HL-60 (cell line): ENCODE measurements around the gene NKX6-2.

Source experiments
- CTCF ChIP-seq: IDR thresholded peaks from one replicate; pipeline ENCODE4 v1.5.1; 2011; ENCODE audit warnings: low read length, control low read depth, inconsistent platforms; ENCODE audit not compliant: insufficient read depth
- POLR2AphosphoS5 ChIP-seq: IDR thresholded peaks from 2 replicates; pipeline ENCODE4 v1.6.1; 2012; ENCODE audit warnings: low read depth
- SPI1 ChIP-seq: IDR thresholded peaks from 2 replicates; pipeline ENCODE4 v1.6.1; 2012; ENCODE audit warnings: low read depth, mild to moderate bottlenecking, borderline replicate concordance

GRCh38 chr10:132745511-132745910 is 40.4 kb downstream of the NKX6-2 start:
- TF ChIP-seq CTCF (no peak), POLR2AphosphoS5 (no peak), SPI1 (no peak)
